Measurements from ENCODE around the gene RFC4. TPM values are rescaled to one million over a fixed set of nuclear protein-coding genes. Genes with fewer than 3 reads are reported as not detected.

Gene RFC4
- total and polyA plus RNA-seq, 2 of the 13 experiments (the other 11 are each of a cell fraction or from before 2014, with no cell fraction given), result 18.5 to 103 TPM

GRCh38 chr3:186826976-186827857 lies 20.9 kb upstream of the RFC4 start (continued):
- TF ChIP-seq ZNF607 (CRISPR knock-in tag; IDR thresholded peaks at IDR 0.05; ENCODE audit: borderline replicate concordance), result peak; percentile 81
- TF ChIP-seq SRSF1 (optimal IDR thresholded peaks at IDR 0.05; ENCODE audit: low read depth, low read length), result no peak
- no peak for TF ChIP-seq ZNF225 (CRISPR knock-in tag; IDR thresholded peaks at IDR 0.05)
- TF ChIP-seq FOXJ3 (CRISPR knock-in tag; IDR thresholded peaks at IDR 0.05; ENCODE audit: borderline replicate concordance), result no peak
- TF ChIP-seq CEBPB (IDR thresholded peaks at IDR 0.05; ENCODE audit: borderline replicate concordance, low read depth, low read length), result peak; percentile 83
- no peak for TF ChIP-seq ZBTB7B (CRISPR knock-in tag; IDR thresholded peaks at IDR 0.05)
- TF ChIP-seq ZMAT3 (CRISPR knock-in tag; conservative IDR thresholded peaks at IDR 0.05), result 0 out of 2 replicates have a peak, but pooled peaks have one; percentile 2
- TF ChIP-seq HOXA3 (CRISPR knock-in tag; IDR thresholded peaks at IDR 0.05), result 0 out of 2 replicates have a peak, but pooled peaks have one; percentile 12

GRCh38 chr3:186826410-186826975 lies 20.2 kb upstream of the RFC4 start:
- peak; percentile 8 for ATAC-seq
- H4K20me1 ChIP-seq (ENCODE audit: insufficient read depth, low read length), result peaks cover 5% of the 10 kb centered on the region; the same call in 1 of the 2 replicates
- ChIA-PET CTCF (ENCODE audit: low intra/inter-chr PET ratio, low total read pairs) (no interaction called here), POLR2A (interaction anchor here (1.0 to 1.5 kb wide), 4 partner anchors 105 to 275 kb away, joined by 3 to 8 read pairs (median 4); partner anchors contain the start of gene ST6GAL1)
- H3K27me3 ChIP-seq (ENCODE audit: control insufficient read depth in 1 of 2, insufficient read depth in 2 of 2, low read length in 2 of 2), result peaks cover 0 to 42% of the 10 kb centered on the region in 2 experiments; a peak in 4 of 5 replicates
- no peak for FAIRE-seq
- H3K27ac ChIP-seq (ENCODE audit: extremely low read length, insufficient read depth, low read length), result no peak overlapping the region
- H3K79me2 ChIP-seq (ENCODE audit: insufficient read depth, low read length), result no peaks in the 10 kb centered on the region
- no peaks in the 10 kb centered on the region for H3K9me3 ChIP-seq (ENCODE audit: low read length)
- H3K9ac ChIP-seq (ENCODE audit: insufficient read depth, low read depth, low read length), result peak overlapping the region; percentile 58; the same call in 1 of the 2 replicates
- BruUV-seq (replicated peaks), result no TSS peak
- intact Hi-C loops (cut with micrococcal nuclease; ENCODE audit: unreplicated experiment), result no loop called here
- 8% methylated on average over 12 of the region's 14 CpGs for WGBS (ENCODE audit: low lambda C conversion rate)
- H3K4me1 ChIP-seq (ENCODE audit: insufficient read depth, low read length), result peaks cover 42% of the 10 kb centered on the region
- H2AFZ ChIP-seq (ENCODE audit: low read length), result no peak overlapping the region
- H3K4me2 ChIP-seq (ENCODE audit: low read depth, low read length), result peak overlapping the region; percentile 75
- no peak for DNase-seq (ENCODE audit: low spot score)
- in situ Hi-C loops (cut with HindIII; ENCODE audit: extremely low pct_ligation_motif_present, low pct_unique_long_range_greater_than_20kb), result no loop called here
- no peaks in the 10 kb centered on the region for H3K36me3 ChIP-seq (replicated peaks in 1 of 2; ENCODE audit: control insufficient read depth in 1 of 2, insufficient read depth in 2 of 2, low read length in 2 of 2)
- H3K4me3 ChIP-seq (replicated peaks in 1 of 3; ENCODE audit: insufficient read depth in 1 of 3, low read depth in 2 of 3, low read length in 3 of 3), result peak overlapping the region in 2 of 3 experiments; percentile 10 to 70; a peak in 1 of 6 replicates
- TF ChIP-seq, protein P1, sequence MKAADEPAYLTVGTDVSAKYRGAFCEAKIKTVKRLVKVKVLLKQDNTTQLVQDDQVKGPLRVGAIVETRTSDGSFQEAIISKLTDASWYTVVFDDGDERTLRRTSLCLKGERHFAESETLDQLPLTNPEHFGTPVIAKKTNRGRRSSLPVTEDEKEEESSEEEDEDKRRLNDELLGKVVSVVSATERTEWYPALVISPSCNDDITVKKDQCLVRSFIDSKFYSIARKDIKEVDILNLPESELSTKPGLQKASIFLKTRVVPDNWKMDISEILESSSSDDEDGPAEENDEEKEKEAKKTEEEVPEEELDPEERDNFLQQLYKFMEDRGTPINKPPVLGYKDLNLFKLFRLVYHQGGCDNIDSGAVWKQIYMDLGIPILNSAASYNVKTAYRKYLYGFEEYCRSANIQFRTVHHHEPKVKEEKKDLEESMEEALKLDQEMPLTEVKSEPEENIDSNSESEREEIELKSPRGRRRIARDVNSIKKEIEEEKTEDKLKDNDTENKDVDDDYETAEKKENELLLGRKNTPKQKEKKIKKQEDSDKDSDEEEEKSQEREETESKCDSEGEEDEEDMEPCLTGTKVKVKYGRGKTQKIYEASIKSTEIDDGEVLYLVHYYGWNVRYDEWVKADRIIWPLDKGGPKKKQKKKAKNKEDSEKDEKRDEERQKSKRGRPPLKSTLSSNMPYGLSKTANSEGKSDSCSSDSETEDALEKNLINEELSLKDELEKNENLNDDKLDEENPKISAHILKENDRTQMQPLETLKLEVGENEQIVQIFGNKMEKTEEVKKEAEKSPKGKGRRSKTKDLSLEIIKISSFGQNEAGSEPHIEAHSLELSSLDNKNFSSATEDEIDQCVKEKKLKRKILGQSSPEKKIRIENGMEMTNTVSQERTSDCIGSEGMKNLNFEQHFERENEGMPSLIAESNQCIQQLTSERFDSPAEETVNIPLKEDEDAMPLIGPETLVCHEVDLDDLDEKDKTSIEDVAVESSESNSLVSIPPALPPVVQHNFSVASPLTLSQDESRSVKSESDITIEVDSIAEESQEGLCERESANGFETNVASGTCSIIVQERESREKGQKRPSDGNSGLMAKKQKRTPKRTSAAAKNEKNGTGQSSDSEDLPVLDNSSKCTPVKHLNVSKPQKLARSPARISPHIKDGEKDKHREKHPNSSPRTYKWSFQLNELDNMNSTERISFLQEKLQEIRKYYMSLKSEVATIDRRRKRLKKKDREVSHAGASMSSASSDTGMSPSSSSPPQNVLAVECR (CRISPR knock-in tag; IDR thresholded peaks at IDR 0.05; ENCODE audit: borderline replicate concordance), result peak; percentile 10; the same call in 1 of the 2 replicates
- TF ChIP-seq PTBP1 (IDR thresholded peaks at IDR 0.05; ENCODE audit: low read depth, low read length, poor library complexity, severe bottlenecking), result no peak
- TF ChIP-seq ZC3H13 (CRISPR knock-in tag; IDR thresholded peaks at IDR 0.05), result no peak
- no peak for TF ChIP-seq MTA3 (CRISPR knock-in tag; IDR thresholded peaks at IDR 0.05)
- TF ChIP-seq MBD4 (IDR thresholded peaks at IDR 0.05; ENCODE audit: borderline replicate concordance, low read length), result no peak
- TF ChIP-seq ZNF276 (CRISPR knock-in tag; IDR thresholded peaks at IDR 0.05; ENCODE audit: low read depth), result no peak
- TF ChIP-seq ZC3H4 (CRISPR knock-in tag; IDR thresholded peaks at IDR 0.05; ENCODE audit: borderline replicate concordance), result no peak

Measured in HepG2 (cell line).